ENCODE measurements around the gene PRR5L.

DNA sequence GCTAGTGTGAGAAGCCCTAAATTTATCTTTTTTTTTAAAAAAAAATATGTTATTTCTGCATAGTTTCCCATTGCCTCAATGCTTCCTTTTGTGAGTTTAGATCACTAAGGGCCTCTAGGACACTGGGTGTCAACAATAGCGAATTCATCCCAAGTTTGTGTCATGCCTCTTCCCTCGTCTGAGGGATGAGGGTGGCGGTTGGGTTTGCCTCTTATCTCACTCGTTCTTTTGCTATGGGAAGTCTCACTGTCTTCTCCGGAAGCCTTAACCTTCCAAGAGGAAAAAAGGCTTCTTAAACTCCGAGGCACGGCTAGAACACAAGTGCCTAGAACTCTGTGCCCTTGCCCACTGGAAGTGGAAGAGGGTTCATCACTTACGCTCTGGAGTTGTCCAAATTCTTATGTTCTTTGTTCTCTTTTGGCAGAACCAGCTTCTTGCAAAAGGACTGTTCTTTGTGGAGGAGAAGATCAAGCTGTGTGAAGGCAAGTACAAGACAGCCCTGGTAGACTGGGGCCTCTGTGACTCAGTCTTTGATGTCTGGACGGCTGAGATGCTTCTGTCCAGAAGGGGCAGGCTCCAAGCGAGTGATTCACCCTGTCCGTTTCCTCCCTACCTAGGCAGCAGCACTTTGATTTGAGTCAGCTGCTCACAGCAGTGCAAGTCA, 135.5 kb downstream of the PRR5L start:
- TF ChIP-seq ZNF660 (tag by site-specific recombination; IDR thresholded peaks at IDR 0.05), result no peak
- TF ChIP-seq, protein P1, sequence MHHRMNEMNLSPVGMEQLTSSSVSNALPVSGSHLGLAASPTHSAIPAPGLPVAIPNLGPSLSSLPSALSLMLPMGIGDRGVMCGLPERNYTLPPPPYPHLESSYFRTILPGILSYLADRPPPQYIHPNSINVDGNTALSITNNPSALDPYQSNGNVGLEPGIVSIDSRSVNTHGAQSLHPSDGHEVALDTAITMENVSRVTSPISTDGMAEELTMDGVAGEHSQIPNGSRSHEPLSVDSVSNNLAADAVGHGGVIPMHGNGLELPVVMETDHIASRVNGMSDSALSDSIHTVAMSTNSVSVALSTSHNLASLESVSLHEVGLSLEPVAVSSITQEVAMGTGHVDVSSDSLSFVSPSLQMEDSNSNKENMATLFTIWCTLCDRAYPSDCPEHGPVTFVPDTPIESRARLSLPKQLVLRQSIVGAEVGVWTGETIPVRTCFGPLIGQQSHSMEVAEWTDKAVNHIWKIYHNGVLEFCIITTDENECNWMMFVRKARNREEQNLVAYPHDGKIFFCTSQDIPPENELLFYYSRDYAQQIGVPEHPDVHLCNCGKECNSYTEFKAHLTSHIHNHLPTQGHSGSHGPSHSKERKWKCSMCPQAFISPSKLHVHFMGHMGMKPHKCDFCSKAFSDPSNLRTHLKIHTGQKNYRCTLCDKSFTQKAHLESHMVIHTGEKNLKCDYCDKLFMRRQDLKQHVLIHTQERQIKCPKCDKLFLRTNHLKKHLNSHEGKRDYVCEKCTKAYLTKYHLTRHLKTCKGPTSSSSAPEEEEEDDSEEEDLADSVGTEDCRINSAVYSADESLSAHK (tag by site-specific recombination; IDR thresholded peaks at IDR 0.05), result no peak
- TF ChIP-seq, protein P2, sequence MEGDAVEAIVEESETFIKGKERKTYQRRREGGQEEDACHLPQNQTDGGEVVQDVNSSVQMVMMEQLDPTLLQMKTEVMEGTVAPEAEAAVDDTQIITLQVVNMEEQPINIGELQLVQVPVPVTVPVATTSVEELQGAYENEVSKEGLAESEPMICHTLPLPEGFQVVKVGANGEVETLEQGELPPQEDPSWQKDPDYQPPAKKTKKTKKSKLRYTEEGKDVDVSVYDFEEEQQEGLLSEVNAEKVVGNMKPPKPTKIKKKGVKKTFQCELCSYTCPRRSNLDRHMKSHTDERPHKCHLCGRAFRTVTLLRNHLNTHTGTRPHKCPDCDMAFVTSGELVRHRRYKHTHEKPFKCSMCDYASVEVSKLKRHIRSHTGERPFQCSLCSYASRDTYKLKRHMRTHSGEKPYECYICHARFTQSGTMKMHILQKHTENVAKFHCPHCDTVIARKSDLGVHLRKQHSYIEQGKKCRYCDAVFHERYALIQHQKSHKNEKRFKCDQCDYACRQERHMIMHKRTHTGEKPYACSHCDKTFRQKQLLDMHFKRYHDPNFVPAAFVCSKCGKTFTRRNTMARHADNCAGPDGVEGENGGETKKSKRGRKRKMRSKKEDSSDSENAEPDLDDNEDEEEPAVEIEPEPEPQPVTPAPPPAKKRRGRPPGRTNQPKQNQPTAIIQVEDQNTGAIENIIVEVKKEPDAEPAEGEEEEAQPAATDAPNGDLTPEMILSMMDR (tag by site-specific recombination; IDR thresholded peaks at IDR 0.05), result no peak
- no peak for TF ChIP-seq ZNF670 (tag by site-specific recombination; IDR thresholded peaks at IDR 0.05; ENCODE audit: low read depth)
- no peak for TF ChIP-seq ZNF785 (tag by site-specific recombination; IDR thresholded peaks at IDR 0.05)
- TF ChIP-seq, protein P3, sequence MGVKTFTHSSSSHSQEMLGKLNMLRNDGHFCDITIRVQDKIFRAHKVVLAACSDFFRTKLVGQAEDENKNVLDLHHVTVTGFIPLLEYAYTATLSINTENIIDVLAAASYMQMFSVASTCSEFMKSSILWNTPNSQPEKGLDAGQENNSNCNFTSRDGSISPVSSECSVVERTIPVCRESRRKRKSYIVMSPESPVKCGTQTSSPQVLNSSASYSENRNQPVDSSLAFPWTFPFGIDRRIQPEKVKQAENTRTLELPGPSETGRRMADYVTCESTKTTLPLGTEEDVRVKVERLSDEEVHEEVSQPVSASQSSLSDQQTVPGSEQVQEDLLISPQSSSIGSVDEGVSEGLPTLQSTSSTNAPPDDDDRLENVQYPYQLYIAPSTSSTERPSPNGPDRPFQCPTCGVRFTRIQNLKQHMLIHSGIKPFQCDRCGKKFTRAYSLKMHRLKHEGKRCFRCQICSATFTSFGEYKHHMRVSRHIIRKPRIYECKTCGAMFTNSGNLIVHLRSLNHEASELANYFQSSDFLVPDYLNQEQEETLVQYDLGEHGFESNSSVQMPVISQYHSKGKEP (tag by site-specific recombination; IDR thresholded peaks at IDR 0.05), result no peak
- TF ChIP-seq, protein P4, sequence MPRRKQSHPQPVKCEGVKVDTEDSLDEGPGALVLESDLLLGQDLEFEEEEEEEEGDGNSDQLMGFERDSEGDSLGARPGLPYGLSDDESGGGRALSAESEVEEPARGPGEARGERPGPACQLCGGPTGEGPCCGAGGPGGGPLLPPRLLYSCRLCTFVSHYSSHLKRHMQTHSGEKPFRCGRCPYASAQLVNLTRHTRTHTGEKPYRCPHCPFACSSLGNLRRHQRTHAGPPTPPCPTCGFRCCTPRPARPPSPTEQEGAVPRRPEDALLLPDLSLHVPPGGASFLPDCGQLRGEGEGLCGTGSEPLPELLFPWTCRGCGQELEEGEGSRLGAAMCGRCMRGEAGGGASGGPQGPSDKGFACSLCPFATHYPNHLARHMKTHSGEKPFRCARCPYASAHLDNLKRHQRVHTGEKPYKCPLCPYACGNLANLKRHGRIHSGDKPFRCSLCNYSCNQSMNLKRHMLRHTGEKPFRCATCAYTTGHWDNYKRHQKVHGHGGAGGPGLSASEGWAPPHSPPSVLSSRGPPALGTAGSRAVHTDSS (tag by site-specific recombination; IDR thresholded peaks at IDR 0.05), result no peak
- TF ChIP-seq KLF7 (tag by site-specific recombination; IDR thresholded peaks at IDR 0.05; ENCODE audit: borderline replicate concordance), result no peak
- TF ChIP-seq YY1 (tag by site-specific recombination; IDR thresholded peaks at IDR 0.05), result no peak
- no peak for TF ChIP-seq ZBTB1 (tag by site-specific recombination; IDR thresholded peaks at IDR 0.05)
- no peak for TF ChIP-seq ZFP3 (tag by site-specific recombination; IDR thresholded peaks at IDR 0.05; ENCODE audit: low read depth)

Data from HEK293 (cell line).